Caco-2 (cell line): ENCODE results near the gene IL1F10. TPM values are rescaled to one million over a fixed set of nuclear protein-coding genes. Genes with fewer than 3 reads are reported as not detected.

Experiments used
- BruUV-seq: library from RNA; stranded (reverse); fragments of 400-500 nt; replicated peaks from 2 replicates; lab custom pipeline; 2021; lab: Mats Ljungman, UMichigan
- CTCF ChIA-PET: fragments of 300-600 bp; sonication (Branson Sonifier 250); formaldehyde crosslinking; loops from one replicate; lab custom pipeline; 2022; ENCODE audit warnings: antibody characterized with exemption; lab: Charles Lee
- POLR2A ChIA-PET: fragments of 300-600 bp; sonication (Branson Sonifier 250); formaldehyde crosslinking; loops from one replicate; lab custom pipeline; 2022; ENCODE audit warnings: antibody characterized with exemption; lab: Charles Lee
- DNase-seq, 2 experiments: peaks; one replicate each; pipeline versions ENCODE4 v3.0.0 to v3.0.0-alpha.2; 2020 to 2022
- H3K27me3 ChIP-seq: replicated peaks from 2 replicates; pipeline ENCODE4 v1.6.0; 2011; ENCODE audit warnings: low read length; ENCODE audit not compliant: control insufficient read depth, insufficient read depth
- H3K36me3 ChIP-seq: 2 replicates; pipeline ENCODE4 v1.5.1; 2011; ENCODE audit warnings: low read length; ENCODE audit not compliant: control insufficient read depth, insufficient read depth
- H3K4me1 ChIP-seq: fragments of 250-450 bp; sonication (Bioruptor Pico); 2 replicates; pipeline ENCODE4 v1.5.1; 2020; ENCODE audit warnings: mild to moderate bottlenecking
- H3K4me3 ChIP-seq: 2 replicates; pipeline ENCODE4 v1.5.1; 2011; ENCODE audit warnings: low read depth, mild to moderate bottlenecking, control low read depth, low read length
- H3K9me3 ChIP-seq: fragments of 250-450 bp; sonication (Bioruptor Pico); 2 replicates; pipeline ENCODE4 v1.5.1; 2020; ENCODE audit warnings: mild to moderate bottlenecking, moderate library complexity
- H3K27ac Mint-ChIP-seq: one replicate; pipeline ENCODE4 v1.8.0; 2022; ENCODE audit warnings: mixed read lengths; ENCODE audit not compliant: unreplicated experiment
- H3K27me3 Mint-ChIP-seq: one replicate; pipeline ENCODE4 v1.8.0; 2022; ENCODE audit warnings: mixed read lengths; ENCODE audit not compliant: insufficient read depth, unreplicated experiment
- H3K36me3 Mint-ChIP-seq: one replicate; pipeline ENCODE4 v1.8.0; 2022; ENCODE audit warnings: mild to moderate bottlenecking, mixed read lengths; ENCODE audit not compliant: insufficient read depth, unreplicated experiment
- H3K4me1 Mint-ChIP-seq: one replicate; pipeline ENCODE4 v1.8.0; 2022; ENCODE audit warnings: low read depth, mixed read lengths; ENCODE audit not compliant: unreplicated experiment
- H3K4me3 Mint-ChIP-seq: one replicate; pipeline ENCODE4 v1.8.0; 2022; ENCODE audit warnings: mild to moderate bottlenecking, moderate library complexity, mixed read lengths; ENCODE audit not compliant: unreplicated experiment
- H3K9me3 Mint-ChIP-seq: one replicate; pipeline ENCODE4 v1.8.0; 2022; ENCODE audit warnings: mixed read lengths; ENCODE audit not compliant: unreplicated experiment
- CTCF ChIP-seq, 2 experiments: fragments of 200-600 bp in 1 of 2; IDR thresholded peaks; 1 replicate in 1 of 2; 2 replicates in 1 of 2; pipeline versions ENCODE4 v1.5.1 to v1.8.0; 2011 to 2022; ENCODE audit warnings: antibody characterized with exemption in 1 of 2, control low read depth in 1 of 2, inconsistent platforms in 1 of 2, low read depth in 1 of 2, low read length in 1 of 2, mild to moderate bottlenecking in 1 of 2, moderate library complexity in 1 of 2; ENCODE audit not compliant: insufficient read depth in 1 of 2, severe bottlenecking in 1 of 2, unreplicated experiment in 1 of 2
- intact Hi-C: fragments of 100-400 bp; cut with micrococcal nuclease; formaldehyde crosslinking; loops from one replicate; pipeline ENCODE4 v1.10.0; 2022; ENCODE audit not compliant: unreplicated experiment
- total RNA-seq: library from RNA; stranded (reverse); gene quantifications from 2 replicates; pipeline ENCODE4 v1.2.3, GENCODE V29; 2022

The IL1F10 gene
- total RNA-seq, 1 experiment from 2014 or later: not detected

GRCh38 chr2:113028112-113028511 is 39.7 kb upstream of the IL1F10 start:
- no peak for DNase-seq
- no peak for TF ChIP-seq CTCF (IDR thresholded peaks at IDR 0.05; ENCODE audit: insufficient read depth in 1 of 2, low read depth in 1 of 2, low read length in 1 of 2, severe bottlenecking in 1 of 2, unreplicated experiment in 1 of 2)
- no TSS peak for BruUV-seq
- ChIA-PET POLR2A (no interaction called here), CTCF (no interaction called here)
- Histone ChIP-seq H3K27me3 (peaks cover 5% of the 10 kb centered on the region; the same call in 1 of the 2 replicates), H3K4me1 (no peaks in the 10 kb centered on the region), H3K9me3 (no peaks in the 10 kb centered on the region), H3K36me3 (no peaks in the 10 kb centered on the region), H3K4me3 (no peak overlapping the region)
- Mint-ChIP-seq H3K9me3 (no peaks in the 10 kb centered on the region), H3K4me1 (no peaks in the 10 kb centered on the region), H3K27ac (no peak overlapping the region), H3K4me3 (no peak overlapping the region), H3K36me3 (no peaks in the 10 kb centered on the region), H3K27me3 (peaks cover 28% of the 10 kb centered on the region)
- intact Hi-C loops: no loop called here

DNA sequence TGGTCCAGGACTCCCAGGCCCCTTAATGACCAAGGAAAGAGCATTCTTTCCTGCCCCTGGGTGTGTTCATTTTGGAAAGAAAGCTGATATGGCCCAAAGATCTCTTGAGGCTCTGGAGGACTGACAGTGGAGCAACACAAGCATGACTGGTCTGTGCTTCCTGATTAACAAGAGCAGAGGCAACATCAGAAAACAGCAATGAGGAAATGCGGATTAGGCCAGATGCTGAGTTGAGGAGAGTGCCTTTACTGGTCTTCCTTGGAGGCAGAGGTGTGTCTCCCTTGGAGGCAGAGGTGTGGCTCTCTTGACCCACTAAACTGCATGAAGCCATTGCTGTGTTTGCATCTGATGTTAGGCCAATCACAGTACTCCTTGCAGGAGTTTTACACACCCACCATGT is 35.0 kb upstream of the IL1F10 start:
- no peak for TF ChIP-seq CTCF (IDR thresholded peaks at IDR 0.05; ENCODE audit: insufficient read depth in 1 of 2, low read depth in 1 of 2, low read length in 1 of 2, severe bottlenecking in 1 of 2, unreplicated experiment in 1 of 2)
- intact Hi-C loops: no loop called here
- CTCF ChIA-PET: no interaction called here
- H3K27me3 ChIP-seq: no peaks in the 10 kb centered on the region; the same call in 1 of the 2 replicates
- DNase-seq: no peak
- H3K36me3 ChIP-seq: no peaks in the 10 kb centered on the region
- no peak overlapping the region for H3K4me3 ChIP-seq
- no peaks in the 10 kb centered on the region for H3K9me3 ChIP-seq
- Mint-ChIP-seq H3K27me3 (peaks cover 18% of the 10 kb centered on the region), H3K4me3 (no peak overlapping the region), H3K36me3 (no peaks in the 10 kb centered on the region), H3K27ac (no peak overlapping the region), H3K9me3 (peaks cover 9% of the 10 kb centered on the region), H3K4me1 (no peaks in the 10 kb centered on the region)
- BruUV-seq: no TSS peak
- POLR2A ChIA-PET: no interaction called here
- H3K4me1 ChIP-seq: no peaks in the 10 kb centered on the region

DNA sequence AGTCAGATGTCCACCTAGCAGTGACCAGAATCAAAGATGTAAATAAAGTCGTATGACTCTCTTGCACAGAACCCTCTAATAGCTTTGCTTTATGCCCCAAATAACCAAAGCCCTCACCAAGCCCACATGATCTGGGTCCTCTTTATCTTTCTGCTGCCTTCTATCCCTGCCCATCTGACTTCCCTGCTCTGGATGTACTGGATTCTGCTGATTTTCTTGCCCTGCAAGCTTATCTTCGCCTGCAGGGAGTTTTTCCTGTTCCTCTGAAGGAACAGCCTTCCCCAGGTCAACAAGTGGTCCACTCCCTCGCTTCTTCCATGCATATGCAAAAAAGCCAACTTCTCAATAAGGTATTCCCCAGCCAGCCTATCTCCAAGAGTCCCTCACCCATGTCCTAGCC is 33.8 kb upstream of the IL1F10 start:
- peaks cover 17% of the 10 kb centered on the region for H3K27me3 Mint-ChIP-seq
- no peaks in the 10 kb centered on the region for H3K4me1 Mint-ChIP-seq
- peaks cover 9% of the 10 kb centered on the region for H3K9me3 Mint-ChIP-seq
- H3K4me3 Mint-ChIP-seq: no peak overlapping the region
- no peak overlapping the region for H3K27ac Mint-ChIP-seq
- Histone ChIP-seq H3K4me1 (no peaks in the 10 kb centered on the region), H3K9me3 (no peaks in the 10 kb centered on the region), H3K36me3 (no peaks in the 10 kb centered on the region), H3K4me3 (no peak overlapping the region), H3K27me3 (no peaks in the 10 kb centered on the region; the same call in 1 of the 2 replicates)
- BruUV-seq: no TSS peak
- ChIA-PET CTCF (no interaction called here), POLR2A (no interaction called here)
- intact Hi-C loops: no loop called here
- no peak for TF ChIP-seq CTCF (IDR thresholded peaks at IDR 0.05; ENCODE audit: insufficient read depth in 1 of 2, low read depth in 1 of 2, low read length in 1 of 2, severe bottlenecking in 1 of 2, unreplicated experiment in 1 of 2)
- H3K36me3 Mint-ChIP-seq: no peaks in the 10 kb centered on the region
- no peak for DNase-seq
